ENCODE results near the gene E2F8. TPM values are rescaled to one million over a fixed set of nuclear protein-coding genes. Genes with fewer than 3 reads are reported as not detected.

Gene E2F8
- polyA plus RNA-seq, 1 donor from 2014 or later: 0.07 TPM

- Histone ChIP-seq H3K27me3 (ENCODE audit: insufficient read depth, low read depth, low read length) (no peaks in the 10 kb centered on the region), H3K9me2 (ENCODE audit: insufficient read depth, low read length) (no peaks in the 10 kb centered on the region), H3K4me2 (ENCODE audit: low read length) (no peak overlapping the region), H3K36me3 (ENCODE audit: insufficient read depth, low read length) (no peaks in the 10 kb centered on the region), H3F3A (ENCODE audit: insufficient read depth, low read length, poor library complexity, severe bottlenecking) (no peaks in the 10 kb centered on the region), H3K4me3 (ENCODE audit: low read length) (no peak overlapping the region), H3K27ac (ENCODE audit: low read length) (no peak overlapping the region), H4K20me1 (ENCODE audit: insufficient read depth) (no peaks in the 10 kb centered on the region), H3K79me2 (replicated peaks; ENCODE audit: insufficient read depth, low read length) (no peaks in the 10 kb centered on the region), H3K9me3 (ENCODE audit: low read length) (no peaks in the 10 kb centered on the region), H3K9ac (ENCODE audit: low read length) (no peak overlapping the region), H2AFZ (ENCODE audit: low read depth, low read length) (no peak overlapping the region)
- TF ChIP-seq POLR2AphosphoS5 (IDR thresholded peaks at IDR 0.05) (no peak), SMC3 (conservative IDR thresholded peaks at IDR 0.05; ENCODE audit: poor library complexity) (no peak), EZH2 (IDR thresholded peaks at IDR 0.05; ENCODE audit: borderline replicate concordance, insufficient read depth, low read length, poor library complexity, severe bottlenecking) (no peak), TAF1 (IDR thresholded peaks at IDR 0.05; ENCODE audit: low read depth) (no peak), MXI1 (conservative IDR thresholded peaks at IDR 0.05; ENCODE audit: poor library complexity, severe bottlenecking) (no peak), RAD21 (conservative IDR thresholded peaks at IDR 0.05) (no peak), EP300 (conservative IDR thresholded peaks at IDR 0.05; ENCODE audit: poor library complexity, severe bottlenecking) (no peak), REST (IDR thresholded peaks at IDR 0.05; ENCODE audit: borderline replicate concordance) (no peak)
- TF ChIP-seq, protein P1, sequence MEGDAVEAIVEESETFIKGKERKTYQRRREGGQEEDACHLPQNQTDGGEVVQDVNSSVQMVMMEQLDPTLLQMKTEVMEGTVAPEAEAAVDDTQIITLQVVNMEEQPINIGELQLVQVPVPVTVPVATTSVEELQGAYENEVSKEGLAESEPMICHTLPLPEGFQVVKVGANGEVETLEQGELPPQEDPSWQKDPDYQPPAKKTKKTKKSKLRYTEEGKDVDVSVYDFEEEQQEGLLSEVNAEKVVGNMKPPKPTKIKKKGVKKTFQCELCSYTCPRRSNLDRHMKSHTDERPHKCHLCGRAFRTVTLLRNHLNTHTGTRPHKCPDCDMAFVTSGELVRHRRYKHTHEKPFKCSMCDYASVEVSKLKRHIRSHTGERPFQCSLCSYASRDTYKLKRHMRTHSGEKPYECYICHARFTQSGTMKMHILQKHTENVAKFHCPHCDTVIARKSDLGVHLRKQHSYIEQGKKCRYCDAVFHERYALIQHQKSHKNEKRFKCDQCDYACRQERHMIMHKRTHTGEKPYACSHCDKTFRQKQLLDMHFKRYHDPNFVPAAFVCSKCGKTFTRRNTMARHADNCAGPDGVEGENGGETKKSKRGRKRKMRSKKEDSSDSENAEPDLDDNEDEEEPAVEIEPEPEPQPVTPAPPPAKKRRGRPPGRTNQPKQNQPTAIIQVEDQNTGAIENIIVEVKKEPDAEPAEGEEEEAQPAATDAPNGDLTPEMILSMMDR (IDR thresholded peaks at IDR 0.05; ENCODE audit: poor library complexity, severe bottlenecking): no peak
Measured at GRCh38 chr11:19208959-19209546, 31.7 kb downstream of the E2F8 start.

DNA sequence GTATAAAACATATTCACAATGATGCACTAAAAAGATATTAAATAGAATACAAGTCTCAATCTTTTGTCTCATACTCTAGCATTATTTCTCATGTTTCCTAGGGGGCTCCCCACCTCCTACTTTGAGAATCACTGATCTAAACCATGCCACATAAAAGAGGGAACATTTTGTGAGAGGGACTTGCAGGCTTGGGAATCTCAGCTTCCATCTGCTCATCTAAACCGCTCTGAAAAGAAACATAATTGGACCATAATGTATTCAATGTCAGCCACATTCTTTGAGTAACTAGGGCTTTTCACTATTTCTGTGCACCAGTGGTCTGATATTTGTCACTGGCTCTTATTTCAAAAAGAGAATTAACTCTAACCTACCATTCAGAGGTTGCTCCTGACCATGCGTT lies 32.6 kb downstream of the E2F8 start:
- Histone ChIP-seq H2AFZ (ENCODE audit: low read depth, low read length) (no peak overlapping the region), H3K4me3 (ENCODE audit: low read length) (no peak overlapping the region), H3K36me3 (ENCODE audit: insufficient read depth, low read length) (no peaks in the 10 kb centered on the region), H3K27ac (ENCODE audit: low read length) (no peak overlapping the region), H3K27me3 (ENCODE audit: insufficient read depth, low read depth, low read length) (no peaks in the 10 kb centered on the region), H4K20me1 (ENCODE audit: insufficient read depth) (no peaks in the 10 kb centered on the region), H3K9me2 (ENCODE audit: insufficient read depth, low read length) (no peaks in the 10 kb centered on the region), H3K79me2 (replicated peaks; ENCODE audit: insufficient read depth, low read length) (no peaks in the 10 kb centered on the region), H3F3A (ENCODE audit: insufficient read depth, low read length, poor library complexity, severe bottlenecking) (no peaks in the 10 kb centered on the region), H3K9me3 (ENCODE audit: low read length) (no peaks in the 10 kb centered on the region), H3K4me2 (ENCODE audit: low read length) (no peak overlapping the region), H3K9ac (ENCODE audit: low read length) (no peak overlapping the region)
- TF ChIP-seq EP300 (conservative IDR thresholded peaks at IDR 0.05; ENCODE audit: poor library complexity, severe bottlenecking): no peak
- no peak for TF ChIP-seq TAF1 (IDR thresholded peaks at IDR 0.05; ENCODE audit: low read depth)
- TF ChIP-seq, protein P1 (IDR thresholded peaks at IDR 0.05; ENCODE audit: poor library complexity, severe bottlenecking): no peak
- TF ChIP-seq RAD21 (conservative IDR thresholded peaks at IDR 0.05): no peak
- TF ChIP-seq EZH2 (IDR thresholded peaks at IDR 0.05; ENCODE audit: borderline replicate concordance, insufficient read depth, low read length, poor library complexity, severe bottlenecking): no peak
- TF ChIP-seq REST (IDR thresholded peaks at IDR 0.05; ENCODE audit: borderline replicate concordance): no peak
- no peak for TF ChIP-seq POLR2AphosphoS5 (IDR thresholded peaks at IDR 0.05)
- TF ChIP-seq MXI1 (conservative IDR thresholded peaks at IDR 0.05; ENCODE audit: poor library complexity, severe bottlenecking): no peak
- TF ChIP-seq SMC3 (conservative IDR thresholded peaks at IDR 0.05; ENCODE audit: poor library complexity): no peak

All from neural cell (in vitro differentiated cells).